Esophagus muscularis mucosa (tissue), 3 donors: ENCODE data around the gene CFAP410.

ENCODE experiments used
- POLR2A ChIP-seq: fragments of 450-650 bp; IDR thresholded peaks from one replicate; pipeline ENCODE4 v1.6.1; 2017; ENCODE audit warnings: antibody characterized with exemption, moderate library complexity, mild to moderate bottlenecking, low read depth
- TF ChIP-seq, protein P1 (sequence below), 3 experiments: fragments of 200-600 bp in 2 of 3; fragments of 450-650 bp in 1 of 3; sonication (generic) in 2 of 3; IDR thresholded peaks; one replicate each; pipeline ENCODE4 v1.5.1; 2017 to 2019; ENCODE audit warnings: antibody characterized with exemption in 3 of 3, mild to moderate bottlenecking in 2 of 3, moderate library complexity in 1 of 3

DNA sequence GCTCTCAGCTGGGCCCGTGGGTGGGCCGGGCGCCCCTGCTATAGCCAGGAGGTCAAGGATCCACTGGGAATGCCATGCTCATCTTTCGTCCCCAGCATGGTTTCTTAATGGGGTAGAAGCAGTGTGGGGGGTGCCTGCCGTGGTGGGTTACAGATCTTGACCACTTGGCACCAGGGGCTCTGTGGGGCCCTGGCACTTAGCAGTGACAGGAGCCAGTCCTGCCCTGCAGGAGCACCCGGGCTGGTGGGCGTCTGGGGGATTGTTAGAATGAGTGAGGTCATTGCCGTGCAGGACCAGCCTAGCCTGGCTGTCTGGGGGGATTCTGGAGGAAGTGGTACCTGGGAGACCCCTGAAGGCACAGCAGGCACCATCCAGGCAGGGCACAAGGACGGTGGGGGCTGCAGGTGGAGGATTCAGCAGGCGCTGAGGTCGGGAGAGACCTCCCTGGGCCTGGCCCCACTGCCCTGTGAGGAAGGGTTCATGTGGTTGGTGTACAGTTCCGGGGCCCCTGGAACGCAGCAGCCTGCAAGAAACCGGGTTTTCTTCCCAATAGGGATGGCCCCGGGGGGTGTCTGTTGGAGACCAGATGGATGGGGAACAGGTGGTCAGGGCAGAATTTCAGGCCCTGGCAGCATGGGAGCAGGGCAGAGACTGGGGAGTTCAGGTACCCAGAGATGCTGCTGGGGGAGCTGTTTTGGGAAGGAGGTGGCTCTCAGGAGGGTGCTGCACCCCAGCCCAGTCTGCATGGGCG is 48.7 kb downstream of the CFAP410 start:
- TF ChIP-seq POLR2A, result no peak
- TF ChIP-seq, protein P1, sequence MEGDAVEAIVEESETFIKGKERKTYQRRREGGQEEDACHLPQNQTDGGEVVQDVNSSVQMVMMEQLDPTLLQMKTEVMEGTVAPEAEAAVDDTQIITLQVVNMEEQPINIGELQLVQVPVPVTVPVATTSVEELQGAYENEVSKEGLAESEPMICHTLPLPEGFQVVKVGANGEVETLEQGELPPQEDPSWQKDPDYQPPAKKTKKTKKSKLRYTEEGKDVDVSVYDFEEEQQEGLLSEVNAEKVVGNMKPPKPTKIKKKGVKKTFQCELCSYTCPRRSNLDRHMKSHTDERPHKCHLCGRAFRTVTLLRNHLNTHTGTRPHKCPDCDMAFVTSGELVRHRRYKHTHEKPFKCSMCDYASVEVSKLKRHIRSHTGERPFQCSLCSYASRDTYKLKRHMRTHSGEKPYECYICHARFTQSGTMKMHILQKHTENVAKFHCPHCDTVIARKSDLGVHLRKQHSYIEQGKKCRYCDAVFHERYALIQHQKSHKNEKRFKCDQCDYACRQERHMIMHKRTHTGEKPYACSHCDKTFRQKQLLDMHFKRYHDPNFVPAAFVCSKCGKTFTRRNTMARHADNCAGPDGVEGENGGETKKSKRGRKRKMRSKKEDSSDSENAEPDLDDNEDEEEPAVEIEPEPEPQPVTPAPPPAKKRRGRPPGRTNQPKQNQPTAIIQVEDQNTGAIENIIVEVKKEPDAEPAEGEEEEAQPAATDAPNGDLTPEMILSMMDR (IDR thresholded peaks at IDR 0.05), result no peak
